ENCODE measurements around the gene CCRL2.

- no peak for TF ChIP-seq CTCF (IDR thresholded peaks at IDR 0.05)
- TF ChIP-seq POLR2A (IDR thresholded peaks at IDR 0.05) = no peak
Observed at GRCh38 chr3:46399098-46399497, 8.0 kb upstream of the CCRL2 start.
